ENCODE results near the gene GPR6. TPM values are rescaled to one million over a fixed set of nuclear protein-coding genes. Genes with fewer than 3 reads are reported as not detected.

GPR6 gene
- total RNA-seq, 1 donor from 2014 or later, result not detected

DNA sequence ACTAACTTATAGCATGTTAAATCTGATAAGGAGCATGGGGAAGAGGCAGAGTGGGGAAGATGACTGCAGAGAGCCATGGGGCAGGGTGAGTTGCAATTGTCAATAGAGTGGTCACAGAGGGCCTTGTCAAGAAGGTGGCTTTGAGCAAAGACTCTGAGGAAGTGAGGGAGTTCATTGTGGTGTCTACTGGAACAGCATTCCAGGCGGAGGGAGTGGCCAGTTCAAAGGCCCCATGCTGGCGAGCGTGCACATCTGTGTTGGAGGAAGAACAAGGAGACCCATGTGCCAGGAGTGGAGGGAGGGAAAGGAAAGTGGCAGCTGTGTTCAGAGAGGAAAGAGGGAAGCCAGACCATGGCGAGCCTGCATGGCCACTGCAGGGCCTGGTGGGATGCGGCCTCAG, 15.8 kb upstream of the GPR6 start:
- DNase-seq (ENCODE audit: extremely low spot score, unreplicated experiment), result no peak
- TF ChIP-seq, protein P1, sequence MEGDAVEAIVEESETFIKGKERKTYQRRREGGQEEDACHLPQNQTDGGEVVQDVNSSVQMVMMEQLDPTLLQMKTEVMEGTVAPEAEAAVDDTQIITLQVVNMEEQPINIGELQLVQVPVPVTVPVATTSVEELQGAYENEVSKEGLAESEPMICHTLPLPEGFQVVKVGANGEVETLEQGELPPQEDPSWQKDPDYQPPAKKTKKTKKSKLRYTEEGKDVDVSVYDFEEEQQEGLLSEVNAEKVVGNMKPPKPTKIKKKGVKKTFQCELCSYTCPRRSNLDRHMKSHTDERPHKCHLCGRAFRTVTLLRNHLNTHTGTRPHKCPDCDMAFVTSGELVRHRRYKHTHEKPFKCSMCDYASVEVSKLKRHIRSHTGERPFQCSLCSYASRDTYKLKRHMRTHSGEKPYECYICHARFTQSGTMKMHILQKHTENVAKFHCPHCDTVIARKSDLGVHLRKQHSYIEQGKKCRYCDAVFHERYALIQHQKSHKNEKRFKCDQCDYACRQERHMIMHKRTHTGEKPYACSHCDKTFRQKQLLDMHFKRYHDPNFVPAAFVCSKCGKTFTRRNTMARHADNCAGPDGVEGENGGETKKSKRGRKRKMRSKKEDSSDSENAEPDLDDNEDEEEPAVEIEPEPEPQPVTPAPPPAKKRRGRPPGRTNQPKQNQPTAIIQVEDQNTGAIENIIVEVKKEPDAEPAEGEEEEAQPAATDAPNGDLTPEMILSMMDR (conservative IDR thresholded peaks at IDR 0.05), result no peak
- H3K36me3 Mint-ChIP-seq, result no peaks in the 10 kb centered on the region
- no peak overlapping the region for H3K27ac Mint-ChIP-seq
- H3K9me3 Mint-ChIP-seq, result no peaks in the 10 kb centered on the region
- no peak overlapping the region for H3K4me3 Mint-ChIP-seq
- H3K27me3 Mint-ChIP-seq, result peaks cover 15% of the 10 kb centered on the region
- H3K4me1 Mint-ChIP-seq (ENCODE audit: unreplicated experiment), result no peaks in the 10 kb centered on the region

DNA sequence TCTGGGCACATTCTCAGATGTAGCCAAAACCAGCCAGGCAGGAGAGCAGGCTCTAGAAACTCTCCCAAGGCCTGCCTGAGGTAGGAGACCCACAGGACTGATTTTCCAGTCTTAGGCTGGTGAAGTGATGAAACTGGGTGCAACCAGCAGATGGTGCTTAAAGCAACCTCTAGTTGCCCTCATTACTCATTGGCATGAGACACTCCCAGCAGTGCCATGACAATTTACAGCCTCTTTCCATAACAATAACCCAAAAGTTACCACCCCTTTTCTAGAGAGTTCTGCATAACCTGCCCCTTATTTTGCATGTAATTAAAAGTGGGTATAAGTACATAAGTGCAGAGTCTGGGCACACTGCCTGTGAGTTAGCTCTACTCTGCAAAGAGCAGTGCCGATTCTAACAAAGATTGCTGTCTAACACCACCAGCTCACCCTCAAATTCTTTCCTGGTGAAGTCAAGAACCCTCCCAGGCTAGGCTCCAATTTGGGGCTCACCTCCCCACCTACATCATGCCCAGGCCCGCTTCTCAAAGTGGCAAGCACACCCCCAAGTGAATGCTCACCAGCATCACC, 14.4 kb upstream of the GPR6 start:
- Mint-ChIP-seq H3K27me3 (peaks cover 15% of the 10 kb centered on the region), H3K4me1 (ENCODE audit: unreplicated experiment) (no peaks in the 10 kb centered on the region), H3K4me3 (no peak overlapping the region), H3K9me3 (no peaks in the 10 kb centered on the region), H3K36me3 (no peaks in the 10 kb centered on the region), H3K27ac (no peak overlapping the region)
- TF ChIP-seq, protein P1 (conservative IDR thresholded peaks at IDR 0.05), result no peak
- DNase-seq (ENCODE audit: extremely low spot score, unreplicated experiment), result no peak

DNA sequence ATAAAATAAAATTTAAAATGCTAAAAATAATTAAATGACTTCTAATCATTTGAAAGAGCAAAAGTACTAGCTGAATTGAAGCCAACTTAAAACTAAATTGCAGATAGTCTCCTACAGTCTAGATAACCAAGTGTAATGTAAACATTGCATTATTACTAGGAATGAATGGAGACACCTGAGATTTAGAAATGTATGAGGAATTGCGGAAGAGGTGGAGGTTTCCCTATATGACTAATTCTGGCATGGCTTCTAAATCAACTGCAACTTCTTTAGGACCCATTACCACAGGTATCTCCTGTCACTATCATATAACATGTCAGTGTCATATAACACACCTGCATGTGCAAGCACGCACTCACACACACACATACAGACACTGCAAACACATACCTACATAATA, 13.2 kb upstream of the GPR6 start:
- Mint-ChIP-seq H3K4me1 (ENCODE audit: unreplicated experiment) (no peaks in the 10 kb centered on the region), H3K4me3 (no peak overlapping the region), H3K27me3 (peaks cover 18% of the 10 kb centered on the region), H3K27ac (no peak overlapping the region), H3K36me3 (no peaks in the 10 kb centered on the region), H3K9me3 (no peaks in the 10 kb centered on the region)
- TF ChIP-seq, protein P1 (conservative IDR thresholded peaks at IDR 0.05), result no peak
- no peak for DNase-seq (ENCODE audit: extremely low spot score, unreplicated experiment)

DNA sequence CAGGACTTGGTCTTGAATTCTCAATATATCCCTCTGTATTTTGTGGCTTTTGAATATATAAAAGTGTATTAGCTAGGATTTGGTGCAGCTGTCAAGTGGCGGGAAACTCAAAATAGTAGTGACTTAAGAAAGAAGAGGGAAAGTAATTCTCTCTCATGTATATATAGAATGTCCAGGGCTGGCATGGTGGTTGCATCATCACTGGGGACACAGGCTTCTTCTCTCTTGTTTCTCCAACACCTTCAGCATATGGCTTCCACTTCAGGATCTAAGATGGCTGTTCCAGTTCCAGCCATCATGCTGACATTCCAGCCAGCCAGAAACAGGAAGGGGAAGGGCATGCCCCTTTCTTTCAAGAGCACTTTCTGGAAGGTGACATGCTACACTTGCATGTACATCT, 11.8 kb upstream of the GPR6 start:
- DNase-seq (ENCODE audit: extremely low spot score, unreplicated experiment), result no peak
- Mint-ChIP-seq H3K27ac (no peak overlapping the region), H3K9me3 (no peaks in the 10 kb centered on the region), H3K4me3 (no peak overlapping the region), H3K4me1 (ENCODE audit: unreplicated experiment) (no peaks in the 10 kb centered on the region), H3K36me3 (no peaks in the 10 kb centered on the region), H3K27me3 (peaks cover 25% of the 10 kb centered on the region)
- TF ChIP-seq, protein P1 (conservative IDR thresholded peaks at IDR 0.05), result no peak

DNA sequence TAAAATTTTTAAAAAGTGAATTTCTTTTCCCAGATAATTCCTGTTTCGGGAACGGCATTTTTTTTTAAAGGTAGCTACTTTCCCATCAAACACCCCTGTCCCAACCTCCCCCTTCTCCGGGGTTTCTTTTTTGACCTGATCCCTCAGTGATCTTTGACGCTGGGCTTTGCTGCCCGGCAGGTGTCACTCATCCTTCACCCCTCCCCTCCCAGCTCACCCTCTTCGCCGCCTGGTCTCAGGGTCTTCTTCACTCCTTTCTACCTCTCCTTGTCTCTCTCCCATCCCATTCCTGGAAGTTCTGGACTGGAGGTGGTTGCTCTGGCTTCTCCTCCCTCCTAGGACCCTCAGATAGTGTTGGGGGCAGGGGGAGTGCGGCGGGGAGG, 329 bp upstream of the GPR6 start:
- DNase-seq (ENCODE audit: extremely low spot score, unreplicated experiment), result no peak
- Mint-ChIP-seq H3K27me3 (peaks cover 95% of the 10 kb centered on the region), H3K4me1 (ENCODE audit: unreplicated experiment) (peaks cover 4% of the 10 kb centered on the region), H3K27ac (no peak overlapping the region), H3K9me3 (no peaks in the 10 kb centered on the region), H3K4me3 (peak overlapping the region; percentile 68), H3K36me3 (no peaks in the 10 kb centered on the region)
- TF ChIP-seq, protein P1 (conservative IDR thresholded peaks at IDR 0.05), result no peak
